HG03097 (cell line): ENCODE results near the gene OVOL3.
"Not testable (repeated sequence)": the region's sequence is repeated elsewhere in the genome, so short reads cannot be mapped to it uniquely, and the experiment has no call there.

Source experiments
- ATAC-seq: cut with Tn5 transposase; IDR thresholded peaks from one replicate; pipeline ENCODE4 v1.9.1; 2021; ENCODE audit not compliant: unreplicated experiment, low FRiP score

OVOL3 gene

DNA sequence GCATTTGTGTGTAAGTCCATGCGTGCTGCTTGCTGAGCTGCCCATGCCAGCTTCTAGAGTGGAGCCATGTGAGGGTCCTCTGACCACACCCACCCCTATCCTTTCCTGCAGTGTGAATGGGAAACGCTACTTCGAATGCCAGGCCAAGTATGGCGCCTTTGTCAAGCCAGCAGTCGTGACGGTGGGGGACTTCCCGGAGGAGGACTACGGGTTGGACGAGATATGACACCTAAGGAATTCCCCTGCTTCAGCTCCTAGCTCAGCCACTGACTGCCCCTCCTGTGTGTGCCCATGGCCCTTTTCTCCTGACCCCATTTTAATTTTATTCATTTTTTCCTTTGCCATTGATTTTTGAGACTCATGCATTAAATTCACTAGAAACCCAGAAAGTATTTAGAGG lies 14.6 kb downstream of the OVOL3 start:
- no peak for ATAC-seq

DNA sequence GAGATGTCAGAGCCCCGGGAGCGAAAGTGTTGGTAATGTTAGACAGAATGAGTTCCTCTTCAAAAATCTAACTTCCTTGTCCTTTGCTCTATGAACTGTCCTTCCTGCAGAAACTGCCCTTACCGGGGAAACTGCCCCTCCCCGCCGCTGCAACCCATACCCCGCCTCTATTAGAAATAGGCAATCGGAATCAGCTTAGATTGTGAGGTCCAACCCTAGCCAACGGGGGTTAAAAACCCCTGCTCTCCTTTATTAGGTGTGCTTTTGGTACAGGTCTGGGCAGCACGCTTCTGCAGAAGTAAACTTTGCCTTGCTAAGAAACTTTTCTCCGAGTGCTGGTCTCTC lies 17.4 kb downstream of the OVOL3 start:
- ATAC-seq: no peak

DNA sequence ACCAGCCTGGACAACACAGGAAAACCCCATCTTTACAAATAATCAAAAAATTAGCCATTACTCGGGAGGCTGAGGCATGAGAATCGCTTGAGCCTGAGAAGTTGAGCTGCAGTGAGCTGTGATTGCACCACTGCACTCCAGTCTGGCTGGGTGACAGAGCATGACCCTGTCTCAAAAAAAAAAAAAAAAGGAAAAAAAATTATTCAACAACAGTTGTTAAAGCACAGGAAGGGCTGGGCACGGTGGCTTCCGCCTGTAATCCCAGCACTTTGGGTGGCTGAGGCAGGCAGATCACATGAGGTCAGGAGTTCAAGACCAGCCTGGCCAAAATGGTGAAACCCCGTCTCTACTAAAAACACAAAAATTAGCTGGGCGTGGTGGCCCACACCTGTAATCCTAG lies 20.3 kb downstream of the OVOL3 start:
- not testable (repeated sequence) for ATAC-seq

DNA sequence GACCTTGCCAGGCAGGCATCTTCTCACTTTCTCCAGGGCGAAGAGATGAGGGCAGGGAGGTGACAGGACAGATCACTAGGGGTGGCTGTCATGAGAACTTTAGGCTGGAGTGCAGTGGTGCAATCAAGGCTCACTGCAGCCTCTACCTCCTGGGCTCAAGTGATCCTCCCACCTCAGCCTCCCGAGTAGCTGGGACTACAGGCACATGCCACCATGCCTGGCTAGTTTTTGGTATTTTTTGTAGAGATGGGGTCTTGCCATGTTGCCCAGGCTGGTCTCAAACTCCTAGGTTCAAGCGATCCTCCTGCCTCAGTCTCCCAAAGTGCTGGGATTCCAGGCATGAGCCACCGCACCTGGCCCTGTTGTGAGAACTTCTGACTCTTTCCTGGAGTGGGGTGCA lies 23.9 kb downstream of the OVOL3 start:
- not testable (repeated sequence) for ATAC-seq

DNA sequence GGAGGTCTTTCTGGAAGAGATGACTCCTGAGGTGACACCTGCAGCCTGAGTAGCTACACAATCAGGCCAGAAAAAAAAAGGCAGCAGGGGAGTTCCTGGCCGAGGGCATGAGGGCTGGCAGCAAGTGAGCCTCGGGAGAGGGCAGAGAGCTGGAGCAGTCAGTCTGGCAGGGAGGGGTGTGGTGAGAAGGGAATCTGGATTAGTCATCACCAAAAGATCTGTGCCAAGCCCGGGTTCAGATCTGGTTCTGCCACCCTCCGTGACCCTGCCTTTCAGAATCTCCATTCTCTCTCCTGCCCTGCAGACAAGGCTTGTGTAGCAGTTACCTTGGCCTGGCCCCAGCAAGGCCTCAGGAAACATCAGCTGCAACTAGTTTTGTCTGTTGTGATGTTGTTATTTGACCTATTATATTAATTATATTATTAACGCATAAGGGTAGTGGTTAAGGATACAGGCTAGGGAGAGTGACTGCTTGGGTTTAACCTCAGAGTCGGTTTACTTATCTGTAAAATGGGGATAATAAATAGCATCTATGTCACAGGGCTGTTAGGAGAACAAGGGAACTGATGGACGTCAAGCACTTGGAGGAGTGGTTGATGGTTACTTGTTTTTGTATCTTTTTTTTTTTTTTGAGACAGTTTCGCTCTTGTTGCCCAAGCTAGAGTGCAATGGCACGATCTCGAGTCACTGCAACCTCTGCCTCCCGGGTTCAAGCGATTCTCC lies 26.2 kb downstream of the OVOL3 start:
- ATAC-seq: no peak

DNA sequence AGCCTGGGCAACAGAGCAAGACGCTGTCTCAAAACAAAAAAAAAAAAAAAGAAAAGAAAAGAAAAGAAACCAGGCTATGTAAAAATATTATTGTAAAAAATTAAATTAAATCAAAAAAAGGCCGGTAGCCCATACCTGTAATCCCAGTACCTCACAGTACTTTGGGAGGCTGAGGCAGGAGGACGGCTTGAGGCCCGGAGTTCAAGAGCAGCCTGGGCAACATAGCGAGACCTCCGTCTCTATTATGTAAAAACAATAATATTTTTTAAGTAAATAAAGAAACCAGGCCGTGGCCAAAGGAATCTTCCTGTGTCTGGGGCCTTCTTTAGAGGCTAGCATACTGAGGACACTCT lies 28.2 kb downstream of the OVOL3 start:
- ATAC-seq: no peak

DNA sequence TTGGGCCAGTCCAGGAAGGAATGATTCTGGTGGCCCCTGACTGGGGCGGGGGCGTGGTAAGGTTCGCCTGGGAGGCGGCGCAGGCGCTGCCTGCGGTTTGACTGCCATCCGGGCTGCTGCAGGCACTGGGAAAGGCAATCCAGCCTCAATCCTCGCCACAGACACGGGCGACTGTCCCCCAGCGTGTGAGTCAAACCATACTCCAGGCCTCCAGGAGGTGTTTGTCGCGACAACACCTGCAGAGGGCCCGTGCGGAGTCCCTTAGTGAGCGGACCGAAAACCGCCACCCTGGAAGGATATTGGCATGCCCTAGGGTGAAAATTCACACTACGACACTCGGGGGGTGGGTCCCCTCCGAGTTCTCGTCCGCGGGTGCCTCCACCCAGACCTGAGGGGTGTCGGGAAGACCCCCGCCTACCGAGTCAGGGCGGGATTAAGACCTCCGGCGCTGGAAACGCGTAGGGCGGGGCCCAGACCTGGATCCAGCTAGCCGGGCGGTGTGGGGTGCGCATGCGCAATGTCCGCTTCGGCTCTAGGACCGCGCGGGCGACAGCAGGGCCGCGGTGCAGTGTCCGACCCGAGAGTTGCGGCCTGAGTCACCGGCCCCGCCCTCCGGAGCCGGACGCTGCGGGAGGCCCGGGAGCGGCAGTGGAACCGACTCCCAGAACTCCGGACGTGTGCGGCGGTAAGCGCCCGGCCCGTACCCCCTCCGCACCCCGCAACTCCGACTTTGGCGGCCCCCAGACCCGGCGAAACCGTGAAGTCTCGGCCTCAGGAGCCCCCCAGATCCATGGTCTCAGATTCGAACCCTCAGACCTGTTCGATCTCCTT lies 28.7 kb downstream of the OVOL3 start, which contains the start of gene CAPNS1:
TSS of gene CAPNS1 (plus strand) at position 594 of the 831 bp plus-strand sequence. CDS start 946 bp downstream, outside the sequence.
- peak; percentile 77 for ATAC-seq

DNA sequence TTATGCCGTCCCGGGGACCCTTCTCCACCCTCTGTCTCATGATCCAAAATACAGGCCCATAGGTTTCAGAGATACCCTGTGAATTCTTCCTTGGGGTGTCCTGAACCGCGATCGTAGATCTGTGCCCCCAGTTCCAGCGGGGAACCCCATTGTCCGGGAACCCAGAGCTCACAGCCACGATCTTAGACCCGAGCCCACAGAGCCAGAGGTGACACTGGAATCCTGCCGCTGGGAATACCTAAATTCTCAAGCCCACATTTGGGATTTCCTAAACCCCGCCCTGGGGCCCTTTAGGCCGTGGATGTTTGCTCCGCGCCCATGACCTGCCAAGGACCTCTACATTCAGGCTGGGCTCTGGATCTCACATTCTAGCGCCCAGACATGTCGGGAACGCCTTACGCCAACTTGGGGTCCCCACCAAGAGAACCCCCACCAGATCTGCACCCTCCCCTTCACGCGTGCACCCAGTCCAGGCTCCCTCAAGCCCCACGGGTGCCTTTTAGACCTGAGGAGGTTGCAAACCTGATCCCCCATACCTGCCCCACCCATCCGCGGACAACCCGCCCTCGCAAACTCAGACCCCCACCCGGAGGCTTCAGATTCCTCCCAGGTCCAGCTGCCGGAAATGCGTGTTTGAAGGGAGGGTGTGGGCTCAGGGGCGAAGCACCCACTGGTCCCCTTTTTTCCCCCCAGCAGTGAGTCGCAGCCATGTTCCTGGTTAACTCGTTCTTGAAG lies 29.5 kb downstream of the OVOL3 start:
- ATAC-seq: no peak

DNA sequence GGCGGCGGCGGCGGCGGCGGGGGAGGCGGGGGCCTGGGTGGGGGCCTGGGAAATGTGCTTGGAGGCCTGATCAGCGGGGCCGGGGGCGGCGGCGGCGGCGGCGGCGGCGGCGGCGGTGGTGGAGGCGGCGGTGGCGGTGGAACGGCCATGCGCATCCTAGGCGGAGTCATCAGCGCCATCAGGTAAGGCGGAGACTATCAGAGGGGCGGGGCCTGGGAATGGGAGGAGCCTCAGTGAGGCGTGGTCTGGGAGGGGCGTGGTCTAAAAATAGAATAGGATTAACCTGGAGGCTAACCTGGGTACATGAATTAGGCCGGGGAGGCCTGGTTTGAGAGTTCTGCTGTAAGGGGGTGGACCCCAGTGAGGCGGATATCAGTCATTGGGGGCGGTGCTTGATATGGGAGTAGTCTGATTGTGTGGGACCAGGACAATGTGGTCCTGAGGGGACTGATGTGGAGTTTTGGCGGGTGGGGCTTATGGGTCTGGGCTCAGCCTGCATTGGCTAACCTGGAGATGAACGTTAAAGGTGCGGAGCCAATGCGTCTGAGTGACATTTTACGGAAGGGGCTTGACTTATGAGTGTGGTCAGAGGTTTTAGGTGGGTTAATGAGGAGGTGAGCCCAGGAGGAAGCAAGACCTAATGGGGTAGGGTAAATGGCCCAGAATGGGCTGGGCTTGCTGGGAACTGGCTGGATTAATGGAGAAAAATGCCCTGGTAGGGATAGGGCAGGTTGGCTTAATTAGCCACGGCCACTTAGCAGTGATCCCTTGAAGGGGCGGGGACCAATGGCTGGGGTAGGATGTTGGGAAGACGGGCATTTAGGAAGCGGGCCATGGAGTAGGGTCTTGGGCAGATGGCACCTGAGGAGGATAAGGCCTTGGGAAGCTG lies 30.3 kb downstream of the OVOL3 start:
- ATAC-seq: no peak

DNA sequence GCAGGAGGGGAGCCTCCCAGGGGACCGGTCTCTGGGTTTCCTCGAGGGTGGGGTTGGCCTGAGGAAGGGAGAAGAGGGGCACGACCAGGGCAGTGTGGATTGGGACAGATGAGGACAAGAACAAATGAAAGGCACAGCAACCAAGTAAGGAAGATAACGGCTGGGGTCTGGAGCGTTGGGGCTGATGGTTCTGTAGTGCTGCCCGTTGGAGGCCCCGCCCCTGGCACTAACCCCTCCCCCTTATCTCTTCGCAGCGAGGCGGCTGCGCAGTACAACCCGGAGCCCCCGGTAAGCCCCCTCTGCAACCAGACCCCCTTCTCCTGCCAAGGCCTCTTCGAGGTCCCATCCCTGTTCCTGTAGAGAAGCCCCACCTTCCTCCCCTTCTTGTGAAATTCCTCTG lies 31.1 kb downstream of the OVOL3 start:
- ATAC-seq: no peak

DNA sequence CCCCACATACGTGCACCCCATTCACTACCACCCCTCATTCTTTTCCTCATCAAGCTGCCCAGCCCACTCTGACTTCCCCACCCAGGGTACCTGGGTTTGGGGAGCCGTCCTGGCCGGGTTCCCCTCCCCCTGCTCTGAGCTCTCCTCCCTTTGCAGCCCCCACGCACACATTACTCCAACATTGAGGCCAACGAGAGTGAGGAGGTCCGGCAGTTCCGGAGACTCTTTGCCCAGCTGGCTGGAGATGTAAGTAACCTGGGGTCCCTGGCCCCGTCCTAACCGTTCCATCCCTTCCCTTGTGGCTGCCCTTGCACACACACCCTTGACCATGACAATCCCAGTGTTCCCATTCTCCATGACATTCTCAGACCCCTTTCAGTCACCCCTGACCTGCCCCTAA lies 31.6 kb downstream of the OVOL3 start:
- ATAC-seq: no peak

DNA sequence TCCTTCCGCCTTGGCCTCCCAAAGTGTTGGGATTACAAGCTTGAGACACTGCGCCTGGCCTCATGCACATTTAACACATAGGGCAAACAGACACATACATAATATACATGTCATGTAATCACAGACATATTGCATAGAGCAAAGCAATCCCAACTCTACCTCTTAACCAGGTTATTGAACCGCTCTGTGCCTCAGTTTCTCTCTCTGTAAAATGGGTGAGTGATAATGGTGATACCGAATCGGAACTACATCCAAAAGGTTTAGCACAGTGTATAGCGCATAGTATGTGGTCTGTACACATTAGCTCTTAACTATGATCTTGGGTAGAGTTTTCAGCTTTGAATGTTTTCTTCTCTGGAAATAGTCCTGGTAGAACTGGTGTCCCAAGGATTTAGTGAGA lies 33.7 kb downstream of the OVOL3 start:
- ATAC-seq: no peak

DNA sequence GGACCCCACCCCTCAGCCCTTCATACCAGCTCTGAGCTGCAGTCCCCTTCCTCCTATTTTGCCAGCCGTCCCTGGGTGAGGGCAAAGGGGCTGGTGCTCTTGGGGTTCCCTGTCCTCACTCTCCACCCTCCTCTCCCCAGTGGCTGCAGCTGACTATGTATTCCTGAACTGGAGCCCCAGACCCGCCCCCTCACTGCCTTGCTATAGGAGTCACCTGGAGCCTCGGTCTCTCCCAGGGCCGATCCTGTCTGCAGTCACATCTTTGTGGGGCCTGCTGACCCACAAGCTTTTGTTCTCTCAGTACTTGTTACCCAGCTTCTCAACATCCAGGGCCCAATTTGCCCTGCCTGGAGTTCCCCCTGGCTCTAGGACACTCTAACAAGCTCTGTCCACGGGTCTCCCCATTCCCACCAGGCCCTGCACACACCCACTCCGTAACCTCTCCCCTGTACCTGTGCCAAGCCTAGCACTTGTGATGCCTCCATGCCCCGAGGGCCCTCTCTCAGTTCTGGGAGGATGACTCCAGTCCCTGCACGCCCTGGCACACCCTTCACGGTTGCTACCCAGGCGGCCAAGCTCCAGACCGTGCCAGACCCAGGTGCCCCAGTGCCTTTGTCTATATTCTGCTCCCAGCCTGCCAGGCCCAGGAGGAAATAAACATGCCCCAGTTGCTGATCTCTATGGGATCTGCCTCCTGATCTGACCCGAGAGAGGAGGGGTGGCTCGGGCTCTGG lies 38.9 kb downstream of the OVOL3 start:
- no peak for ATAC-seq

DNA sequence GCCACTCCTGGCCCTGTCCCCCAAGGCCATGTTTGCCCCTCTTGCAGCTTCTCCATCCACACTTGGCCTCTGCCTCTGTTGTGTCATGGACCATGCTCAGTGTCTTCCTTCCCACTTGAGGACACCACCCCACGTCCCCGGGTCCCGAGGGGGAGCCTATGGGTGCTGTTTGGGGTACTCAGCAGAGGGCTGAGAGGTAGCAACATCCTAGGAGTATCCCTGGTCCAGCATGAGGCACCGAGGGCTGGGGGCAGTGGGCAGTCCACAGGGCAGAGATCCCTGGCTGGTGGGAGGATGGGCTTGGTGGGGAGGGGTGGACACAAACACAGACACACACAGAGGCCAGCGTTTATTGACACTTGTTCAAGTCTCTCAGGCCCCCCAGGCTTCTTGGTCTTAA lies 39.6 kb downstream of the OVOL3 start:
- ATAC-seq: no peak

DNA sequence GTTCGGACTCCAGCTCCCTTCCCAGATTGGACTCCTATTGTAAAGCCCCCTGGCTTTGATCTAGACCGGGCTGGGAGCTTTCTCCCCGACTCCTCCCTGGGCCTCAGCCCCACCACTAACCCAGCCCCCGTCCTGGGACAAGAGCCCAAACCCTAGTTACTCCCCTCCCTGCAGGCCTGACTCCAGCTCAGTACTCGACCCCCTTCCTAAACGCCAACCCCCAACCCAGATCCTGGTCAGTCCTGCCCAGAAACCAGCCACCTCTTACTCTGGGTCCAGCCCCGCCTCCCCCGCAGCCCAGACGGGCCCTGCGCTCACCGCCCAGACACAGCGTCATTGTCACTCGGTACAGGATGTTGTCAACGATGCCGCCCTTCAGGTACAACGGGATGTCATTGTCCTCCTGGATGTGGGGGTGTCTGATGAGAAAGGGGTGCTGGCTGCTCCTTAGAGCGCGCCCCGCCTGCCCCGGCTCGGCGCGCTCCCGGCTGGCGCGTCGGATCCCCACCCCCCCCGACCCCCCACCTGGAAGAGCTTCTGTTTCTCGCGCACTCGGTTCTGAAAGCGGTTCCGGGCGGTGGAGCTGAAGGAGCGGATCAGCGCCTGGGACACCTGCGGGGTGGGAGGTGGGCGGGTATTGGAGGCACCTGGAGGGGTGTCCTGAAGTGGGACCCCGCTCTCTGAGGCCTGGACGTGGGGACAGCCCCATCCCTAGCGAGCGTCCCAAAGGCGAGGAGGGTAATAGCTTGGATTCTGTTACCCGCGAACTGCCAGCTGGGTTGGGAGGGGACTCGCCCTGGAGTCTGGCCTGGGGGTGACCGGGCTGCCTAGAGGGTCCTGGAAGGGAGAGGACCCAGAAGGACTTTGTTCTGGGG lies 40.4 kb downstream of the OVOL3 start:
- no peak for ATAC-seq

DNA sequence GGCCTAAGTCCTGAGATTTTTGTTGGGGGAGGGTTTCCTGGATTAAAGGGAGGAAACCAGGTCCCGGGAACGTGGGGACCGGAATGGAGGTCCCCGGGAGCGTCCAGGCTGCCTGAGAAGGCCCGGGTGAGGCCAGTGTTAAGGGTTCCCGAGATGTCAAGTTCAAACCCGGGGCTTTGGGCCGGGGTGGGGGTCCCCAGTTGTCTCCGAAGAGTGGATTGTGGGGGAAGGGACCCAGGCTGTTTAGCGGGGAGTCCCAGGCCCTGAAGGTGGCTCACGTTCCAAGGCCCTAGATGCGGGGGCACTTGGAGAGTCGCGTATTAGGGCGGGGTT lies 41.0 kb downstream of the OVOL3 start:
- ATAC-seq: no peak

DNA sequence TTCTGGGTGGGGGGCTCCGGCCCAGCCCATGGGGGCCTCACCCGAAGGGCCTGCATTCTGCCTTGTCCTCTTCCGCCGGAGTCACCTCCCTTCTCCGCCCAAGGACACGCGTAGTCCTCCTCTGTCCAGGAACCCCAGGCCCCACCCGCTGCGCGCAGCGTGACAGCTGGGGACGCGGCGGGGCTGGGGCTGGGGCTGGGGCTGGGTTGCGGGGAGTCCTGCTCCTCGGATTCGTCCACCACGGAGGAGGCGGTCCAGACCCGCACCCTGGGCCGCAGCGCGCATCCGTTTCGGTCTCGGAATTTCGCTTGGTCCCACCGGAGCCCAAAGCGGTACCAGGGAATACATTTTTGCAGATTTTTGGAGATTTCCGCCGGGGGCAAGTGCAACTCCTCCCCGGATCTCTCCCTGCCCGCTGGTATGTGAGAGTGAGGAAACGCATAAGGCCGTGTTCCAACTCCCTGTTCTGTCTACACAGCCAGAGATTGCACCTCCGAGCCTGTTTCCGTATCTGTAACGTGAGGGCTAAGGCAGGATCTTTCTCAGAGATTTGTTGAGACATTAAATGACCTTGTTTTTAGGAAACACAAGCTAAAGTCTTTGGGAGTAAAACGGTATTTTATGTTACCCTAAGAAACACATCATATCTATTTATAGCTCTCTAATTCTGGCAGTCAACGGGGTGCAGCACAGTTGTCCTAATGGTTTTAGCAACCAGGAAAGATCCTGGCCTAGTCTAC lies 41.6 kb downstream of the OVOL3 start, which contains the start of gene COX7A1:
TSS of gene COX7A1 (minus strand) at position 96 of the 740 bp plus-strand sequence. CDS start at position 56, 40 bp downstream.
- ATAC-seq: no peak

DNA sequence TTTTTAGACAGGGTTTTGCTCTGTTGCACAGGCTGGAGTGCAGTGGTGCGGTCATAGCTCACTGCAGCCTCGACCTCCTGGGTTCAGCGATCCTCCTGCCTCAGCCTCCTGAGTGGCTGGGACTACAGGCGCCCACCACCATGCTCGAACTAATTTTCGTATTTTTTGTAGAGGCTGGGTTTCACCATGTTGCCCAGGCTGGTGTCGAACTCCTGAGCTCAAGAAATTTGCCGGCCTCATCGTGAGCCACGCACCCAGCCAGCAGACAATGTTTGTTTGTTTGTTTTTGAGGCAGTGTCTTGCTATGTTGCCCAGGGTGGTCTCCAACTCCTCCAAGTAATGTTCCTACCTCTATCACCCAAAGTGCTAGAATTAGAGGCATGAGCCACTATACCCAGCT lies 42.2 kb downstream of the OVOL3 start:
- ATAC-seq: no peak
